Brain microvascular endothelial cell (primary cell): ENCODE results near the gene SETD7.

Experiments
- DNase-seq: peaks from one replicate; pipeline ENCODE4 v3.0.0-alpha.2; 2020
- H3K27ac ChIP-seq: fragments of 250-450 bp; sonication (Bioruptor Pico); 2 replicates; pipeline ENCODE4 v1.5.1; 2020; ENCODE audit warnings: mild to moderate bottlenecking, moderate library complexity
- H3K27me3 ChIP-seq: fragments of 250-450 bp; sonication (Bioruptor Pico); replicated peaks from 2 replicates; pipeline ENCODE4 v1.5.1; 2020; ENCODE audit warnings: mild to moderate bottlenecking
- H3K36me3 ChIP-seq: fragments of 250-450 bp; sonication (Bioruptor Pico); replicated peaks from 2 replicates; pipeline ENCODE4 v1.5.1; 2020; ENCODE audit warnings: mild to moderate bottlenecking
- H3K4me3 ChIP-seq: 2 replicates; pipeline ENCODE4 v1.5.1; 2011; ENCODE audit warnings: low read depth, mild to moderate bottlenecking, control low read depth, low read length, moderate library complexity
- in situ Hi-C: cut with HindIII; loops from 2 replicates; pipeline ENCODE4 v1.10.0; 2017; ENCODE audit warnings: low sequenced_read_pairs, low pct_ligation_motif_present
- TF ChIP-seq, protein P1 (sequence below): IDR thresholded peaks from 2 replicates; pipeline ENCODE4 v1.5.1; 2011; ENCODE audit warnings: low read depth, mild to moderate bottlenecking, moderate library complexity, low read length, control low read depth, inconsistent platforms; ENCODE audit errors: missing control alignments

The SETD7 gene

DNA sequence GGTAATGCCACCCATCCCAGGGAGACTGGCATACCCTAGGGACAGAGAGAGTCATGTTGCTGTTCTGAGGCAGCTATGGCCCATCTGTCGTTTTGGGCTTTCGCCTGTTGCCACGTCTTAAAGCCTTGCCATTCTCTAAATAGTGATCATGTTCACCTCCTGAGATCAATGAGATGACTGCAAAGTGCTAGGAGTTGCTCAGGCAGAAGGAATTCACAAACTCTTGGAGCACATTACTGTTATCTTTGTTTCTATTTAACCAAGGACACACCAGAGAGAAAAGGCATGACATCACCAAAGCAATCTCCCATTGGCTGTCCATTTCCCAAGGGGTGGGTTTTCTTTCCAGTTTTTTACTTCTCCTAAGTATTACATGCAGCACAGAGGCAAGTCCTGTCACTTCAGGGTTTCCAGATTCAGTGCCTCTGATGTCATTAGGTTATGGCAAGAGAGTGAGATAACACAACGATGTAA, 37.1 kb upstream of the SETD7 start:
- no peak overlapping the region for H3K4me3 ChIP-seq
- TF ChIP-seq, protein P1, sequence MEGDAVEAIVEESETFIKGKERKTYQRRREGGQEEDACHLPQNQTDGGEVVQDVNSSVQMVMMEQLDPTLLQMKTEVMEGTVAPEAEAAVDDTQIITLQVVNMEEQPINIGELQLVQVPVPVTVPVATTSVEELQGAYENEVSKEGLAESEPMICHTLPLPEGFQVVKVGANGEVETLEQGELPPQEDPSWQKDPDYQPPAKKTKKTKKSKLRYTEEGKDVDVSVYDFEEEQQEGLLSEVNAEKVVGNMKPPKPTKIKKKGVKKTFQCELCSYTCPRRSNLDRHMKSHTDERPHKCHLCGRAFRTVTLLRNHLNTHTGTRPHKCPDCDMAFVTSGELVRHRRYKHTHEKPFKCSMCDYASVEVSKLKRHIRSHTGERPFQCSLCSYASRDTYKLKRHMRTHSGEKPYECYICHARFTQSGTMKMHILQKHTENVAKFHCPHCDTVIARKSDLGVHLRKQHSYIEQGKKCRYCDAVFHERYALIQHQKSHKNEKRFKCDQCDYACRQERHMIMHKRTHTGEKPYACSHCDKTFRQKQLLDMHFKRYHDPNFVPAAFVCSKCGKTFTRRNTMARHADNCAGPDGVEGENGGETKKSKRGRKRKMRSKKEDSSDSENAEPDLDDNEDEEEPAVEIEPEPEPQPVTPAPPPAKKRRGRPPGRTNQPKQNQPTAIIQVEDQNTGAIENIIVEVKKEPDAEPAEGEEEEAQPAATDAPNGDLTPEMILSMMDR = no peak
- H3K36me3 ChIP-seq = no peaks in the 10 kb centered on the region
- peak; percentile 90 for DNase-seq
- H3K27me3 ChIP-seq = no peaks in the 10 kb centered on the region
- in situ Hi-C loops = no loop called here
- peak overlapping the region; percentile 67 for H3K27ac ChIP-seq

DNA sequence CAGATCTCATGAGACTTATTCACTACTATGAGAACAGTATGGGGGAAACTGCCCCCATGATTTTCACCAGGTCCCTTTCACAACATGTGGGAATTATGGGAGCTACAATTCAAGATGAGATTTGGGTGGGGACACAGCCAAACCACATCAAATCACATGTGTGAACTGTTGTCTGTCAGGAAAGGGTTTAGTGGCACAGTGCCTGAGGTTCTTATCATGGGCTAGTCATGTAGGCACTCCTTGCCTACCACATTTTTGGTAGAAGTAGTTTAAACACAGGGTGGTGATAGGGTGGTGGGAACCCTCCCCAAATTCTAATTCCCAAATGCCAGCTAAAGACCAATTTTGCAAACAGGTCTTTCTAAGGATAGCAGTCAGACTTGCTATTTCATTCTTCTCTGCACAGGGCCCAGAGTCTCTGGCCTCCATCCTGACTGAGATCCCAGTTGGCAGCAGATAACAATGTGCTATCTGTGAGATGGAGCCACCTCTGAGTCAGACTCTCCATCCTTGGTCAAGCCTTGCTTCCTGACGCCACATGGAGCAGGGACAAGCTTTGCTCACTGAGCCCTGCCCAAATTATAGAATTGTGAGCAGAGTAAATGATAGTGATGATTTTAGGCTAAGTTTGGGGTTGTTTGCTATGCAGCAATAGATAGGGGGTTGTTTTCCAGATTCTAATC, 33.5 kb upstream of the SETD7 start:
- H3K4me3 ChIP-seq = no peak overlapping the region
- peak; percentile 24 for DNase-seq
- H3K27me3 ChIP-seq = no peaks in the 10 kb centered on the region
- TF ChIP-seq, protein P1 = no peak
- H3K36me3 ChIP-seq = no peaks in the 10 kb centered on the region
- H3K27ac ChIP-seq = no peak overlapping the region
- in situ Hi-C loops = no loop called here

DNA sequence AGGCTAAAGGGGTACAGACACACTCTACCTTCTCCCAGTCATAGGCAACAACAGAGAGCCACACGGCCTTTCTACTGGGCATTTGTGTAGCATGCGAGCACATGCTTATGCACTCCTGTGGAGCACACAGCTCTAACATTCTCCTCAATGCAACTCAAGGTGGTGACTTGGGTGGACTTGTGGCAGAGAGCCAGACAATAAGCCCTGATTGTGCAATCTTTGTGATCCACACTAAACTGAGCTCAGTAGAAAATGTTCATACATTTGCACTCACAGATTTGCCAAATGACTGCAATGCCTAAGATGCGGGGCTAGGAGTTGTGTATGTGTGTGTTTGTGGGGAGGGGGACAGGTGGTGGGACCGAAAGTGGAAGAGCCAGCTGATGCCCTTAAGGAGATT, 31.4 kb upstream of the SETD7 start:
- DNase-seq = no peak
- no peak overlapping the region for H3K4me3 ChIP-seq
- no peaks in the 10 kb centered on the region for H3K27me3 ChIP-seq
- TF ChIP-seq, protein P1 = no peak
- in situ Hi-C loops = no loop called here
- H3K27ac ChIP-seq = no peak overlapping the region
- no peaks in the 10 kb centered on the region for H3K36me3 ChIP-seq

DNA sequence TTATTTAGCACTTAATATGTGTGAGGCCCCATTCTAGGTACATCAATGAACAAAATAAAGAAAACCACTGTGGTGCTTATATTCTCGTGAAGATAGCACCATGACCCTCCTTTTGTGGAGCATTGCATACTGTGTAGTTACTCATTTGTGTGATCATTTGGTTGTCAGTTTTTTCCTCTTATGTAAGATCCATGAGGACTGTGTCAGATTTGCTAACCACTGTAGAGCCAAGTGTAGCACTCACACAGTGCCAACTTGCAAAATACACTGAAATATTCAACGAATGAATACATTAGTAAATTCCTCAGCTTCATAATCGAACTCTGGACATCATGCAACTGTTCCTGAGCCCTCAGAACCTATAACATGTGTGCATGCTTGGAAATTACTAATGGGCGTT, 29.5 kb upstream of the SETD7 start:
- no peak overlapping the region for H3K4me3 ChIP-seq
- no peaks in the 10 kb centered on the region for H3K27me3 ChIP-seq
- TF ChIP-seq, protein P1 = no peak
- in situ Hi-C loops = no loop called here
- DNase-seq = no peak
- no peak overlapping the region for H3K27ac ChIP-seq
- H3K36me3 ChIP-seq = no peaks in the 10 kb centered on the region

DNA sequence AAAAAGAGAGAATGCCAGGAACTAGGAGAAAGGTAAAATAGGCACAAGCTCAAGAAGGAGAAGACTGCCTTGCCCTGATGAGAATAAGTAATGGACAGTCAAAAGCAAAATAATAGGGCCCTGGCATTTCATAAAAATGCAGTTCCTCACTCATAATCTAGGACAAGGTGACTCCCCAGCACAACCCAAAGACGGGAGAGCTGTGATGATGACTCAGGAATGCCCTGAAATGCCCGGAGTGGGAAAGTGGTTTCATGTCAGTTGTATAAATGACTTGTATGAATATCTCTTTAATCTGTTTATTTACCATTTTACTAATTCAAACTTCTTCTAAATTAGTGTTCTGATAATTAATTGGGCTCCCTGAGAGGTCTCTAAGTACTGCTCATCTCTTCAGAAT, 28.8 kb upstream of the SETD7 start:
- Histone ChIP-seq H3K27me3 (no peaks in the 10 kb centered on the region), H3K27ac (no peak overlapping the region), H3K4me3 (no peak overlapping the region), H3K36me3 (no peaks in the 10 kb centered on the region)
- TF ChIP-seq, protein P1 = no peak
- in situ Hi-C loops = no loop called here
- peak; percentile 28 for DNase-seq

DNA sequence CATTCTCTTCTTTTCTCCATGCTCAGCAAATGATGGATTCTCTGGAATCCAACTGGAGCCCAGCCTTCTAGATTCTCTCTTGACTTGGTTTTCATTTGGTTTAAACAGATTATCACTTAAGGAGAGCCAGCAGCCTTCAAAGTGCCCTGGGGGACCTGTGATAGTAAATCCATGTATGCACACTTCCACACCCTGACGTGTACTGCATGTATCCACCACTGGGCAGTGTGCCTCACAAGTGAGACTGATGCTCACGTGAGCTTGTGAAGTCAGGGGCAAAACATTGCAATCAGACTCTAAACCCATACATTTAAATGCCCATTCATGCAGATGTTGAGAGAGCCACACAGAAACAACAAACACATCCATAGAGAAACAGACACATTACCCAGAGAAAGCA, 28.0 kb upstream of the SETD7 start:
- Histone ChIP-seq H3K36me3 (no peaks in the 10 kb centered on the region), H3K4me3 (no peak overlapping the region), H3K27ac (no peak overlapping the region), H3K27me3 (no peaks in the 10 kb centered on the region)
- in situ Hi-C loops = no loop called here
- DNase-seq = no peak
- TF ChIP-seq, protein P1 = no peak
